Measurements from ENCODE around the gene HYLS1.

GRCh38 chr11:125886997-125887372, 483 bp upstream of the HYLS1 start:
- TF ChIP-seq GATA2 (IDR thresholded peaks at IDR 0.05; ENCODE audit: low read depth, low read length), result no peak
- TF ChIP-seq GATA3 (IDR thresholded peaks at IDR 0.05; ENCODE audit: low read depth, low read length), result no peak
